Astrocyte of the spinal cord (primary cell): ENCODE data around the gene PAPPA2.
A peak's percentile ranks its signal among the peaks of the same experiment; 100 is the strongest.
"Not testable (repeated sequence)": the region's sequence is repeated elsewhere in the genome, so short reads cannot be mapped to it uniquely, and the experiment has no call there.

Source experiments
- DNase-seq: peaks from one replicate; pipeline ENCODE4 v3.0.0; 2011; ENCODE audit warnings: low read depth, low spot score
- H3K4me3 ChIP-seq: 2 replicates; pipeline ENCODE4 v1.5.1; 2011; ENCODE audit warnings: low read depth, mild to moderate bottlenecking, low read length, moderate library complexity
- CTCF ChIP-seq: IDR thresholded peaks from 2 replicates; pipeline ENCODE4 v1.5.1; 2012; ENCODE audit warnings: low read depth, mild to moderate bottlenecking, low read length, inconsistent platforms
- in situ Hi-C: cut with HindIII; loops from 2 replicates; pipeline ENCODE4 v1.10.0; 2017; ENCODE audit warnings: low sequenced_read_pairs

PAPPA2 gene

DNA sequence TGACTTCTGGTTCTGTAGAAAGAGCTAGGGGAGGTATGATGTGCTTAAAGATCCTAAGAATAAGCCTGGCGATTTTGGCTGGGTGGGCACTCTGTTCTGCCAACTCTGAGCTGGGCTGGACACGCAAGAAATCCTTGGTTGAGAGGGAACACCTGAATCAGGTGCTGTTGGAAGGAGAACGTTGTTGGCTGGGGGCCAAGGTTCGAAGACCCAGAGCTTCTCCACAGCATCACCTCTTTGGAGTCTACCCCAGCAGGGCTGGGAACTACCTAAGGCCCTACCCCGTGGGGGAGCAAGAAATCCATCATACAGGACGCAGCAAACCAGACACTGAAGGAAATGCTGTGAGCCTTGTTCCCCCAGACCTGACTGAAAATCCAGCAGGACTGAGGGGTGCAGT lies 93.3 kb downstream of the PAPPA2 start:
- TF ChIP-seq CTCF = no peak
- no peak for DNase-seq
- H3K4me3 ChIP-seq = no peak overlapping the region
- in situ Hi-C loops = no loop called here

- in situ Hi-C loops = no loop called here
- DNase-seq = no peak
- no peak overlapping the region for H3K4me3 ChIP-seq
- no peak for TF ChIP-seq CTCF
Observed at GRCh38 chr1:176557543-176558258, 94.7 kb downstream of the PAPPA2 start.

GRCh38 chr1:176558561-176558960 lies 95.6 kb downstream of the PAPPA2 start:
- H3K4me3 ChIP-seq = no peak overlapping the region
- no peak for TF ChIP-seq CTCF
- in situ Hi-C loops = no loop called here

DNA sequence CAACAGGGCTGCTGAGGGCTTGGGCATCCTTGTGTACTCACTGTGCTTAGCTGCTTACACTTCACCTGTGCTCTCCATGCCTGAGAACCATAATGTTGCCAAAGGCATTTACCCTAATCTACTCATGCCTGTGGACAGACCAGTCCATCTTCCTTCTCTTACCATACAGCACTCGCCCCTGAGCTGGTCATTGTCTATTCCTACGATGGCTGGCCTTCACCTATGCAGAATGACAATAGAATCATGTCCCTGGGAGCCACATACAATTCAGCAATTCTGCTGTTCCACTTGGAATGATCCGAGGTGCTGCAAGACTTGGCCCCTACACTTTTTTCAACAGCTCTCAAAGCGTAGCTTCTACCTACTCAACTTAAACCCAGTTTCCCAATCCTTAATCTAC lies 96.5 kb downstream of the PAPPA2 start:
- in situ Hi-C loops = no loop called here
- H3K4me3 ChIP-seq = no peak overlapping the region
- DNase-seq = no peak
- no peak for TF ChIP-seq CTCF

More at GRCh38 chr1:176558561-176558960, 95.6 kb downstream of the PAPPA2 start:
- DNase-seq = no peak

- DNase-seq = peak; percentile 59
- peak; percentile 74 for TF ChIP-seq CTCF
- in situ Hi-C loops = no loop called here
- no peak overlapping the region for H3K4me3 ChIP-seq
Observed at GRCh38 chr1:176559878-176560277, 96.9 kb downstream of the PAPPA2 start.

DNA sequence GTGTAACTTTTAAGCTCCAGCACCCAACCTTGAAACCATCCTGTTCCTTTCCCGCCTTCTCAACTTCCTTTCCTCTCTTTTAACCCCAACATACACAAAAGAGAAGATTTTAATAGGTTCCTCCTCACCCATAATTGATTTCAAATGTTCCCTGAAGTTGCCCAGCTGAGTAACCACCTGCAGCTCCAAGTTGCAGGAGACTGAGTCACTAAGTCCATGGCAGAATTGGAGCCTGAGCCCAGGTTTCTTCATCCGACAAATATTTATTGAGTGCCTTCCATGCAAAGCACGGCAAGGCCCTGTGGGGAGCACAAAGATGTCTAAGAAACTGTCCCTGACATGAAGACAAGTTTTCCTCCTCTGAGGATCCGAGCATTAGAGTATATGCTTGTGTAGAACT lies 97.7 kb downstream of the PAPPA2 start:
- no peak for TF ChIP-seq CTCF
- DNase-seq = peak; percentile 12
- in situ Hi-C loops = no loop called here

DNA sequence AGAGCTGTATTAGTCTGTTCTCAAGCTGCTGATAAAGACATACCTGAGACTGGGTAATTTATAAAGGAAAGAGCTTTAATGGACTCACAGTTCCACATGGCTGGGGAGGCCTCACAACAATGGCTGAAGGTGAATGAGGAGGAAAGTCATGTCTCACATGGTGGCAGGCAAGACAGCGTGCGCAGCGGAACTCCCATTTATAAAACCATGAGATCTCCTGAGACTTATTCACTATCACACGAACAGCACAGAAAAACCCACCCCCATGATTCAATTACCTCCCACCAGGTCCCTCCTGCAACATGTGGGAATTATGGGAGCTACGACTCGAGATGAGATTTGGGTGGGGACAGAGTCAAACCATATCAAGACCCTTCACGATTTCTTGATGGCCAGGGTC lies 98.8 kb downstream of the PAPPA2 start:
- in situ Hi-C loops, DNase-seq, H3K4me3 ChIP-seq: not testable (repeated sequence)

More for the DNA sequence above, 97.7 kb downstream of the PAPPA2 start:
- no peak overlapping the region for H3K4me3 ChIP-seq
